Activated CD8-positive, alpha-beta memory T cell treated with anti-CD3 and anti-CD28 coated beads, Interleukin-2, amount 50 U/mL, for 1 hour (primary cell): ENCODE results near the gene ZNF462.

Experiments used
- DNase-seq: peaks from one replicate; pipeline ENCODE4 v3.0.0-alpha.2; 2020; ENCODE audit errors: extremely low read depth

The ZNF462 gene

DNA sequence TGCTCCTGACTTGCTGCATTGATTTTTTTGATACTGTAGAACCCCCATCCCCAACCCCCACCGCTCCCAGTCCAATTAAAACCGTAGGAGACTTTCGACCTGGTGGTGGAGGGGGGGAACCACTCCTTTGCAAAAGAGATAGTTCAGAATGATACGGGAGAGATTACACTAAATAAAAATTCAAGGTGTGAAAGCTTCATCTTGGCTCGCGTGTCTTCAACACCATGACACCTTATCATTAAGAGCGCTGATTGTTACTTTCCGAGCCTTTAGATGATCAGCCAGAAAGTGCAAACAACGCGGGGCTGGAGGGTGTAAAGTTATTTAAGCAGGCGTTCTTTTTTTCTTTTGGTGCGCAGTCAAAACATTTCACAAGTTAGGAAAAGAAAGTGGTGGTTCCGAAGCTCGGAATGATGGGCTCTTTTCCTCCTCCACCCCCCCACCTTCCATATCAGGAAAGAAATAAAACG lies 1.3 kb upstream of the ZNF462 start:
- no peak for DNase-seq

DNA sequence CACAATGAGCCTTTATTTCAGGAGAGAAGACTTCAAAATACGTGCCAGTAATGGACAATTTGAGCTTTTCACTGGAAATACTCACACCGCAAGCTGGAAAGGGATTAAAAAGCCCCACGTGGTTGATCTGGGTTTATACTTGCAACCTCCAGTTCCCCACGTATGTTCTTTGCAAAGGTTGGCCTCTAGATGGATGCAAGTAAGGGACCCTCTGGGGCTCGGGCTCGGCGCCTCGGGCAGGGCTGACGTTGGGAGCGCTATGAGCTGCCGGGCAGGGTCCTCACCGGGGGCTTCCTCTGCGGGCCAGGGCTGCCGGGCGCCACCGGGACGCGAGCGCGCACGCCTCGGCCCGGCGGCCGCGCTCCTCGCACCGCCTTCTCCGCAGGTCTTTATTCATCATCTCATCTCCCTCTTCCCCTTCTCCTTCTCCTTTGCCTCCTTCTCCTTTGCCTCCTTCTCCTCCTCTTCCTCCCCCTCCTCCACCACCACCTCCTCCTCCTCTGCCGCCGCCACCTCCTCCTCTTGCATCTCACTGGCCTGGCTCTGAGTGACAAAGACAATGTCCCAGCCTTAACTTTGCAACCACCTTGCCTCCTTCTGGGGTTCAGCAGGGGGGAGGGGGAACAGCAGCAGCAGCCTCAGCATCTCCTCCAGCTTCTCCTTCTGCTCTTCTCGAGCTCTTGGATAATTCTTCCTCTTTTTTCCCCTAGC lies 701 bp upstream of the ZNF462 start:
- no peak for DNase-seq

DNA sequence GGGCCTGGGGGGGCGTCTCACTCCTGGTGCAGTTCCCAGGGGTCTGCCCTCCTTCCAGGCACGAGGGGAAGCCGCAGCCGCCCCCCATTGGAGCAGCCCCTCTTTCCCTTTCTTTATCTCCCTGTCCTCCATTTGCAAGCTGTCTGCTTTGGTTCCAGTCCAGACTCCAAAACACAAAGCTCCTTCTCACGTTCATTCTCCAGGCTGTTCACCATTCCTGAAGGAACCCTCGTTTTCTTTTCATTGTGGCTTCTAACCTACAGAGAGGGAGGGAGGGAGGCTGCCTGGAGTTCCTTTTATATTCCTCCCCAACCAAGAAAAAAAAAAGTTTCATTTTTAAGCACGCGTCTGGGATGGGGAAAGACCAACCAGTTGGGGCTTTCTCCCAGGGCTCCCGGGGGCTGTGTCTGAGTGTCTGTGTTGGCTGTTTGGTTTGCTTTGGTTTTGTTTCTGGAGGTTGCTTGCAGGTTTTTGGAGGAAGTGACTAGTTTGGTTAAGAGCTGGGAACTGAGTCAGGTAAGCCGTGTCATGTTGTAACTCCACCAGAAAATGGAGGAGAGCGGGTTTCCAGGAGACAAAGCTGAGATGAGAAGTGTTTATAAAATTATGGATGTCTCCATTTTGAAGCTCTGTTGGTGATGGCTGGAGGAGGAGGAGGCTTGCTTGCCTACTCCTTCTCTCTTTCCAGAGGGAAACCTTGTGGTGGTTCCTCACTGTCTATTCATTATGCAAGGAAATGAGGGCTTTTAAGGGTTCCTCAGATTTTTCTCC lies 1.6 kb downstream of the ZNF462 start:
- DNase-seq = no peak

DNA sequence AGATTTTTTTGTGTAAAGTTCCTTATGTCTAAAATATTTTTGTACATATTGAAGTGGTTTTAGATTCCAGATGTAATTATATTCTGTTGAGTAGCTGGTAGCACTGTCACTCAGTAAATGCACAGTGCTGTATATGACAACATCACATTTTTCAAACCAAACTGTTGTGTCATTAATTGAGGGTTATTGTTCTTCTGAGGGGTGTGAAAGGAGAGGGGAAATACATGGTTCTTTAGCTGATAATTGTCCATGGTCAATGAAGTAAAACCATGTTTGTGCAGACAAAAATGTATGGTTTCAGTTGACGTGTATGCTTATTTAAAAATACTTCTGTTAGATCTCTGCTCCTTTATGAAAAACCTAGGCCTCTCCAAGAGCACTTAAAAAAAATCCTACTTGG lies 3.3 kb downstream of the ZNF462 start:
- no peak for DNase-seq

DNA sequence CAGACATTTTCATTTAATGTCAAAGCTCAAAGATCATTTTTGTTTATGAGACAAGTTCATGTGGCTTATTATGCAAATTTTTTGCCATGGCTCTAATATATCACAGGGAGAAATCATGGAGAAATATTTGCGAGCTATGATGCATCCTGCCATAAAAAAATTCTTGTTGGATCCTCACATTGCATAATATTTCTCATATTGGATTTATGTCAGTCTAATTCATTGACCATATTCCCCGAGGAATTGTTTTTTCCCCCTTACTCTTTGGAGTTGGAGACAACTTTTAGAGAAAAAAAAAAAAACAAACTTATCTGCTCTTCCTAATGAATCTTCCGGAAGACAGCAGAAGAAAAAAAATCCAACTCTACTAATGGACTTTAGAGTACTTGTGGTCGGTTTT lies 4.3 kb downstream of the ZNF462 start:
- DNase-seq = no peak

DNA sequence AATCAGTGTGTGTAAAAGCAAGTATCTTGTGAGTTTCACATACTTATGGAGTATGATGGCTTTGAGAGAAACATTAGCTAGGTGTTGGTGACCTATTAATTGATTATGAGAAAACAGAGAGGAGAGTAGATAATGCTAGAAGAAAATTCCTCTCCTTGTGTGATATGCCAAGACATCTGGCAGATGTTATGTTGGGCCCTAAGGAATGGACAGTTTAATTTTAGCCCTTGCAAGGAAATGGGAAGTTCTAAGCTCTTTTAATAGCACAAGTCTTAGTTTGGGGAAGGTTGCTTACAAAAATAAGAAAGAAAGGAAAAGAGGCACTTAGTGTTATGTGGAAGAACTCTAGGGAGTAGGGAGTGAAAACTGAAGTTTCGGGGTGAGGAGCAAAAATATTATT lies 5.1 kb downstream of the ZNF462 start:
- DNase-seq = no peak

DNA sequence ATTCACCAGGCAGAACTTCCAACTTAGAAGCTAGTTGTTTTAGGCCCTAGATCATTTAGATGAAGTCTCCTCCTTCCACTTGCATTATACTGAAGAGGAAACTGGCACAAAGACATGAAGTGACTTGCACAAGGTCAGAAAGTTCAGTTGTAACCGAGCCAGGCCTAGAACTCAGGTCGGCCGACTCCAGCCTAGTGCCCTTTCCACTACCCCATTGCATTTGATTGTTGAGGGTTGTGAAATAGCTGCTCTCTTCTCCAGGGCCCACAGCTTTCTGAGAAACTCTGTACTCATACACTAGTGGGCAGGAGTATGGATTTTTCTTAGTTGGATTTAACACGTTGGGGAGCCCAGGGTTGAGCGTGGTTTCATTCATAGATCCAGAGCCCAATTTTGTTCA lies 5.6 kb downstream of the ZNF462 start:
- no peak for DNase-seq

DNA sequence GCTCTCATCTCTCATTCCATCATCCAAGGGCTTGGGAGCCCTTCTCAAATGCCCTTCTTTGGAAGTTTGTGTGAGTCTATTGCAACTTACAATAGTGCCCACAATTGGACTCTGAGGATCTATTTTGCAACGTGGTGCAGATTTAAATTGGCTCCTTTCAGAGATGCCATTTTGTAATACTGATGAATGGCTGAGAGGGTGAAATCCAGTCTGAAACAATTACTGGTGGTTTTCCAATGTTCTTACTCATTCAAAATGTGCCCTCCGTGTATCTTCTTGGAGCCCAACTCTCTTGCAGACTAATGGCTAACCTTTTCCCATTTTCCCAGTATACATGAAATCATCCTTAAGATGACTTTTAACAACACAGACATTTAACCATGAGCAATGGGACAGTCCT lies 6.1 kb downstream of the ZNF462 start:
- DNase-seq = no peak

DNA sequence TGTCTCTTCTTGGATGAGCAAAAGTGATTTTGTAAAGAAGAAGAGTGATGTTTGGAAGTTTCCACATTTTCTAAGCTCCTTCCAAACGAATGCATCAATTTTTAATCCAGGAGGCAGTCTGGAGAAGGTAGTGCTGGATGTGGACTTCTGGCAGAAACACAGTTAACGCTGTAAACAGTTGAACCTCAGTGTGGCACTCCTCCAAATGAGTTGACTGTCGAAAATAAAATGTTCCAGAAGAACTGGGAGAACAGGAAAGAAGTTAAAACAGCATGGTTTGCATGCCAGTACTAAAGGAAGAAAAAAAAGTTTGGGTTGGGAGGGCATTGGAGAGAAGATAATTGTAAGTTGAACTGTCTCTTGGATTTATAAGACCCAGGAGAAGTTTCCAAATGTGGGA lies 6.5 kb downstream of the ZNF462 start:
- no peak for DNase-seq

DNA sequence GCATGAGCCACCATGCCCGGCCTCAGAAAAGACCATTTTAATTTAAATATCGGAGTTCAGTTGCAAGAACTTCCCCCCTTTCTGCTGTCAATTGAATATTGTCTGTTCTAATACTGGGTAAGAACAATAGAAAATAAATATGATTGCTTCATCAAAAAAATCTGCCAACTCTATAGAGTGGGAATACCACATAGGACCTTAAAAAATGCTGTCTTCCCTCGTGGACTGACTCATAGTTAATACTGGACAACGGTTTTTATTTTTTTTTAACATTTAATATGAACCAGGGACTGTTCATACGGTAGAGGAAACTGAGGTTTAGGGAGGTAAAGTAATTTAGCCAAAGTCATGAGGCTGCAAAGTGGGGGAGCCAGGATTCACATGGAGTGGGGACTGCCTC lies 9.7 kb downstream of the ZNF462 start:
- no peak for DNase-seq

DNA sequence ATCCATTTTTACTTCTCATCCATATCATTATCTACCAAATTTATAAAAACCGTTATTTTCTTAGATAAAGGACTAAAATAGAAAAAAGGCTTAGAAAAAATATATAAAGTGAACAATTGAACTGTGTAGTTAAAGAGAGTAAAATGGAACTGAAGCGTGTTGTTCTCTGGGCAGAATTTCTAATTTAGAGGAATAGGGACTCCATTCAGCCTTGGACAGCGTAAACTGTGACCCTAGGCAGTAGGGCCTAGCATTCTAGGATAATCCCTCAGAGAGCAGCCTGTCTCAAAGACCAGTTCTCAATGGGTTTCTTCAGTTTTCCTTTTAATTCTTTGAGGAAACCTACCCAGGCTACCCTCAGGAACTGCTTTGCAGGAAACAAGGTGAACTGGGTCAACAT lies 11.1 kb downstream of the ZNF462 start:
- no peak for DNase-seq

DNA sequence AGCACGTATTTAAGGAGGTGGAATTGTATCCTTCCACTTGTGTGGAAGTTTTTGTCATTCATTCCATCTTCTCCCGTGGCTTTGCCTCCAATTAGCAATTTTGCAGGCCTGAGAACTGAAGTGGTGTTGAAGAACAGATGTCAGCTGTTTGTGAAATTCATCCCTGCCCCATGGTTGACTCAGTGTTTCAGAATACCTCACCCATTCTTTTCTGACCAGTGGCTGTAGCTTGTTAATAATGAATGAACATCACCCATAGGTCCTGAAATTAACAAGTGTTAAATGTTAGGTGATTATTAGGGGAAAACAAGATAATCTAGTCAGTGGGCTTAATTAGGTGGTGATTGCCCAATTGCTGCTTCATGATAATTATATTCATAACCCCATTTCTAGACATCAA lies 11.7 kb downstream of the ZNF462 start:
- DNase-seq = no peak

DNA sequence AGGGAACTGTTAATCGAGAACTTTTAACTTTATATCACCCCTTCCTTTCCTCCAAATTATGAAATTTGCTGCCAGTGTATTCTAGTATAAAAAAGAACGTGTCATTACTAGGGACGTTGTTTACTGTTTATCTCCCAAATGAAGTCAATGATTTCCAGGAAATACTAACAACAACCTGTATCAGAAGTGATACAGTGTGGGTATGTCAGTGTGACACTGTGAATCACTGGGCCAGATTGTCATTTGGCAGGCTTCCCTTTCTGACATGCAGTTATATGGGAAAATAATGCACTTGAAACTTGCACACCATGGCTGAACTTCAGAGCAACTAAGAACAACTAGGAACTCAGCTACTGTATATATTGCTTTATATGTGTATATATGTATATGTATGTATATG lies 12.6 kb downstream of the ZNF462 start:
- no peak for DNase-seq

DNA sequence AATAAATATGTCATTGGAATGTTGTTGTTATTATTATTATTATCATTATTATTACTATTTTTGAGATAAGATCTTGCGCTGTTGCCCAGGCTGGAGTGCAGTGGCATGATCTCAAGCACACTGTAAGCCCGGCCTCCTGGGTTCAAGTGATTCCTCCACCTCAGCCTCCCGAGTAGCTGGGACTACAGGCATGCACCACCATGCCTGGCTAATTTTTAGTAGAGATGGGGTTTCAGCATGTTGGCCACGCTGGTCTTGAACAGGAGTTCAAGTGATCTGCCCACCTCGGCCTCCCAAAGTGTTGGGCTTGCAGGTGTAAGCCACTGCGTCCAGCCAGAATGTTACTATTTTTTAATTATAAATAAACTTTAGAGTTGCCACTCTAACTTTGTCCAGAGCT lies 14.4 kb downstream of the ZNF462 start:
- DNase-seq = no peak

DNA sequence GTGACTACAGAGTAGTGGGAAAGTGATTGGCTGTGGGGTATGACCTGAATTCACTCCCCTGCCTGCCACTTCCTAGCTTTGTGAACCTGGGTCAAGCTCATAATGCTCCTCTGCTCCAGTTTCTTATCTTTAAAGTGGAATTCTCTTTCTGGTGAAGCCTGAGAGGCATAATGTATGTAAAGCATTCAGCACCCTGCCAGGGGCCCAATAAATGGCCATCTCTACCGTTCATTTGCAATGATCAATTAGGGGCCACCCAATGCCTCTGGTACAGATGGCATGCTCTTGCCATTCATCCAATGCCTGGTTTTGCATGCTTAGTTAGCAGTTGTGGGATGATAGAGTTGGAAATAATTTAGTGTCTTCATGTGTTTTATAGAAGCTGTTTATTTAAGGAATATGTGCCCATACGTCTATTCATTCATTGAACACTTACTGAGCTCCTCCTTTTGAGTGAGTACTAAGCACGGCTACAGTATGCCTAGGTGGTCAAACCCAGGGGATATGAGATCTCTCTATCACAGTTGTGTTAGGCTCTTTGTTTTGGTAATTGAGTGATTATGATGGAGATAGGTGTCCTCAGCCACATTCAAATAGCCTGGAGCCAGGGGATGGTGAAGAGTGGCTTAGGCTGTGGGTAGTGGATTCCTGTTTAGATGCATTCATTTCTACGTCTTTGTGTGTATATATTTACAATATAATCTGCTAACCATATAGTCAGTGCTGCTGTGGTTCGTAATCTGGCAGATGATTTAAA lies 15.3 kb downstream of the ZNF462 start:
- DNase-seq = no peak

DNA sequence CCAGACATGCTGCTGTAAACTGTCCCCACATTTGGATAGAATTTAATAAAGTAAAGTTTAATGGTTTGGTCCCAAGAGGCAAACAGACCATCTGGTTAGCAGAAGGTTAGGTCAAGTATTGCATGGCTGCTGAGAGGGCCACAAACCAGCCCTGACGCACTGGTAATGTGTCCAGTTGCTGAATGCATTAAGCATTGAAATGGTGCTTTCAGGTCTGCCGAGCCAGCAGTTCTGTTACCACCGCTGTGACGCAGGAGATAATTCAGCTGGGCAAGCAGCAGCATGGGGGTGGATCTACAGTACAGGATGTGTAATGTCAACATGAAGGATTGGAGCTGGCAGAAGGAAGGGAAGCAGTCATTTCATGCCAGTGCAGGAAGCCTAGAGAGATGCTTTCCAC lies 16.0 kb downstream of the ZNF462 start:
- DNase-seq = no peak

DNA sequence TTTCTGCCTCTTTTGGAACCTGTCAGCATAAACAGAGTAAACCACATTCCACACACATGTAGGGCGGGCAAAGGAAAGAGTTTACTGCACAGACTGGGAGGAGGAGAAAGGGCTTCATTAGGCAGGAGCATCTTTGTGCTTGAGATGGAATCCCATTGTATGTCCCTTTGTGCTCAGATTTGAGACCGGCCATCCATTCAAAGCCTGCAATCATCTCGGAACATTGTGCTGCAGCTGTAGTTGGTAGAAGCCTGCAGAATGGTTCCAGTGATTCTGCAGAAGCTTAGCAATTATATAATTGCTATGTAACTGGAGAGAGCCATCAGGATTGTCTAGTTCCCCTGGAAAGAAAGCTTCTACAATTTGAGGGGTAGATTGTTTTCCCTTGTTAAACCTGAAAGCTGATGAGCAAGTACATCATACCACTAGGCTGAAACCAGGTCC lies 16.5 kb downstream of the ZNF462 start:
- no peak for DNase-seq

DNA sequence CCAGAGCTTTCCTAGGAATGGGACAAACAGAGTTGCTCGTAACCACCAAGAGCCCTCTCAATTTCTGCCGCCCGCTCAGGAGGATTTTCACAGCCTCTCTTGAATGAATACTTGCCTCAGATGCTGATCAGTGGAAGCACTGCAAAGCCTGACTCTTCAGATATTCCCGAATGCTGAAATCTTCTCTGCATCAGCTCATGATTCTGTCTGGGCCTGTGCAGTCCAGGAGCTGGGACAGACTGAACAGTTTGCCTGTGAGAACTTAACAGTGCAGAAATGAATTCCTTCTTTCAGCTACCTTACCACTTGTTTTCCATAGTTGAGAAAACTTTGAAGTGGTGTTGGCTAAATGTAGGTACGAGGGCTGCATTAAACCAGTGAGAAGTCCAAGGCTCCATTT lies 17.1 kb downstream of the ZNF462 start:
- no peak for DNase-seq

DNA sequence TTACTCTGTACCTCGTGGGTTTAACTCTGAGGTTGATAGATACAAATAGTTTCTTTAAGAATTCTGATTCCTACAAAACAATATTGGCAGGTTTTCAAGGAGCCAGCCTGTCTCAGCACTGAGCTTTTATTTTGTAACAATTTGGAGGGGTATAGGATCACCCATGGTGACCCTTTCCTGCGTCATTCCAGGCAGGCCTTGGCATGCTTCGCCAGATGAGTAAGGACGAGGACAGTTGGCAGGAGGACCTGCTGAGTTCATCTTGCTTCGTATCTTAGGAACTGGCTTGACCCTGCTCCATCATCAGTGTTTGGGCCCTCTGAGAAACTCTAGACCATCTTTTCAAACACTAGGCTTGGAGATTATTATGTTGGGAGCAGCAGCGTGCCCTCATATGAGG lies 17.9 kb downstream of the ZNF462 start:
- DNase-seq = no peak

DNA sequence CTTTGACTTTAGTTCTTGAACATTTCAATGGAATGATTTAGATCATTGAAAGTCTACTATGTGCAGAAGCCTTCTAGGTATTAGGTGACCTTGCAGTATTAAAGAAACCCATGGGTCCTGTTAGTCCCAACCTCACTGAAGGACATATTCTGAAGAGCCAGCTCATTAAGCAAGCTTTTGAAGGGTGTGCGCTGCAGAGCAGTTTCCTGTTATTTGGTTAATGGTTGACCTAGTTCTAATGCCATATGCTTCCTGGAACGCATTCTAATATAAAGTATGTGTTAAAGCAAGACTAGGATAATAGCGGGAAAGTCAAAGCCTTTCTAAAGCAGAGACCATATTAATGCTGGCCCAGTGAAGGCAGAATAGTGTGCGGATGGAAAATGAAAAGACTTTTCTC lies 20.1 kb downstream of the ZNF462 start:
- DNase-seq = no peak

DNA sequence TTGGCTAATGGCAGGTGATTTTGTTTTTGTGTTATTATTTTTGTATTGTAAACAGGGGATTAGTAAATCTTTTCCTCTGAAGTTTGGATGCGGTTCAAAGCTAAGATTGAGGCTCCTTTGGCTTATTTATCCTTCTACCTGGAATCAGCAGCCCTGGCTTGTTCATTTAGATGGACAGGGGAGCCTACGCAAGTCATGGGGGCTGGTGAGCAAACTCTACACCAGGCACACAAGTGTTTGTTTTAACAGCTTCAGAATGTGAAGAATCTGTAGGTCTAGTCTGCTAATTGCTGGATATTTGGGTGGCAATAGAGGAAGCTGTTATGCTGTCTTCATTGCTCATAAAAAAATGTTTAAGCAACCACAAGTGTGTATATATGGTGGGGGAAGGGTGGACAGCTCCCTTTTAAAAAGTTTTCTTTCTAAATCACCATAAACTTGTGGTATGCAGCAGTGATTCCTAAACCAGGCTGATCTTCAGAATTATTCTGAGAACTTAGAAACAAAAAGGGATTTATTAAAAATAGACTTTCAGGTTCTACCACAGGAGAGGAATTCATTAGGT lies 20.7 kb downstream of the ZNF462 start:
- no peak for DNase-seq

DNA sequence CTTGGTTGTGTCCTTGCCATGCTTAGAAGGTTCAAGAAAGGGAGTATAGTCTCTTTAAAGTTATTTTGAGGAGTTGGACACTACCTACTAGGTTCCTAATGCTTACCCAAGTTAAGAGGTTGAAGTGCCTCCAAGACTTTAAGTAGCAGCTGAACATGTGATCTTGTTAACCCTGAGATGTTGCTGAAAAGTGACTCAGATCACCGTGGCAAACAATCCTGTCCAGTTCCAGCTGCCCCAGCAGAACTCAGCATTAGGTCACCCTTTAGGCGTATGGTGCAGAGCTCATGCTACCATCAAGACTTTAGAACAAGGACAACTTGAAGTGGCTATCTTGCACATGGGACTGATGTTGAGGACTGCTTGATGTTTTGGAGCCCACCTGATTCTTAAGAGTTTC lies 22.5 kb downstream of the ZNF462 start:
- DNase-seq = no peak
